GM13977 (cell line): ENCODE data around the gene LARP1B.
"Not testable (repeated sequence)": the region's sequence is repeated elsewhere in the genome, so short reads cannot be mapped to it uniquely, and the experiment has no call there.

Experiments
- DNase-seq: peaks from one replicate; pipeline ENCODE4 v3.0.0; 2012; ENCODE audit warnings: low spot score
- in situ Hi-C: fragments of 300-500 bp; cut with MboI; formaldehyde crosslinking; loops from one replicate; pipeline ENCODE4 v1.12.0; 2022; ENCODE audit warnings: low sequenced_read_pairs, low pct_unique_long_range_greater_than_20kb, mixed read lengths, inconsistent platforms; ENCODE audit not compliant: unreplicated experiment
- TF ChIP-seq, protein P1 (sequence below): IDR thresholded peaks from 2 replicates; pipeline ENCODE4 v1.5.1; 2012; ENCODE audit warnings: mild to moderate bottlenecking, control low read depth; ENCODE audit not compliant: insufficient read depth; ENCODE audit errors: extremely low read depth, missing control alignments

LARP1B gene

DNA sequence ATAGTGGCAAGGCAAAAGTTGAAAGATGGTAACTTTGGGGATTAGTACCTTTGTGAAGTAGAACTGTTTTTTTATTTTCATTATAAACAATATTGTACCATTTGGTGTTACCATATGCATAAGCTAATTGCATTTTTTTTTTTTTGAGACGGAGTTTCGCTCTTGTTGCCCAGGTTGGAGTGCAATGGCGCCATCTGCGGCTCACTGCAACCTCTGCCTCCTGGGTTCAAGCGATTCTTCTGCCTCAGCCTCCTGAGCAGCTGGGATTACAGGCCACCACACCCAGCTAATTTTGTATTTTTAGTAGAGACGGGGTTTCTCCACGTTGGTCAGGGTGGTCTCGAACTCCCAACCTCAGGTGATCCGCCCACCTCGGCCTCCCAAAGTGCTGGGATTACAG, 9.9 kb upstream of the LARP1B start:
- in situ Hi-C loops, DNase-seq: not testable (repeated sequence)

DNA sequence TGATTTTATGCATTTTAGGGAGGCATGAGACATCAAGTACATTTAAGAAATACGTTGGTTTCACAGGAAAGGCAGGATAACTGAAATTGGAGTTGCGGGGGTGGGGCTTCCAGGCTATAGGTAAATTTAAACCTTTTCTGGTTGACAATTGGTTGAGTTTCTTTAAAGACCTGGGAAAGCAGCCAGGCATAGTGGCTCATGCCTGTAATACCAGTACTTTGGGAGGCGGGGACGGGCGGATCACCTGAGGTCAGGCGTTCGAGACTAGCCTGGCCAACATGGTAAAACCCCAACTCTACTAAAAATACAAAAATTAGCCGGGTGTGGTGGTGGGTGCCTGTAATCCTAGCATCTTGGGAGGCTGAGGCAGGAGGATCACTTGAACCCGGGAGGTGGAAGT, 6.2 kb upstream of the LARP1B start:
- in situ Hi-C loops, DNase-seq: not testable (repeated sequence)

More for the DNA sequence above, 9.9 kb upstream of the LARP1B start:
- TF ChIP-seq, protein P1, sequence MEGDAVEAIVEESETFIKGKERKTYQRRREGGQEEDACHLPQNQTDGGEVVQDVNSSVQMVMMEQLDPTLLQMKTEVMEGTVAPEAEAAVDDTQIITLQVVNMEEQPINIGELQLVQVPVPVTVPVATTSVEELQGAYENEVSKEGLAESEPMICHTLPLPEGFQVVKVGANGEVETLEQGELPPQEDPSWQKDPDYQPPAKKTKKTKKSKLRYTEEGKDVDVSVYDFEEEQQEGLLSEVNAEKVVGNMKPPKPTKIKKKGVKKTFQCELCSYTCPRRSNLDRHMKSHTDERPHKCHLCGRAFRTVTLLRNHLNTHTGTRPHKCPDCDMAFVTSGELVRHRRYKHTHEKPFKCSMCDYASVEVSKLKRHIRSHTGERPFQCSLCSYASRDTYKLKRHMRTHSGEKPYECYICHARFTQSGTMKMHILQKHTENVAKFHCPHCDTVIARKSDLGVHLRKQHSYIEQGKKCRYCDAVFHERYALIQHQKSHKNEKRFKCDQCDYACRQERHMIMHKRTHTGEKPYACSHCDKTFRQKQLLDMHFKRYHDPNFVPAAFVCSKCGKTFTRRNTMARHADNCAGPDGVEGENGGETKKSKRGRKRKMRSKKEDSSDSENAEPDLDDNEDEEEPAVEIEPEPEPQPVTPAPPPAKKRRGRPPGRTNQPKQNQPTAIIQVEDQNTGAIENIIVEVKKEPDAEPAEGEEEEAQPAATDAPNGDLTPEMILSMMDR: peak; percentile 27

DNA sequence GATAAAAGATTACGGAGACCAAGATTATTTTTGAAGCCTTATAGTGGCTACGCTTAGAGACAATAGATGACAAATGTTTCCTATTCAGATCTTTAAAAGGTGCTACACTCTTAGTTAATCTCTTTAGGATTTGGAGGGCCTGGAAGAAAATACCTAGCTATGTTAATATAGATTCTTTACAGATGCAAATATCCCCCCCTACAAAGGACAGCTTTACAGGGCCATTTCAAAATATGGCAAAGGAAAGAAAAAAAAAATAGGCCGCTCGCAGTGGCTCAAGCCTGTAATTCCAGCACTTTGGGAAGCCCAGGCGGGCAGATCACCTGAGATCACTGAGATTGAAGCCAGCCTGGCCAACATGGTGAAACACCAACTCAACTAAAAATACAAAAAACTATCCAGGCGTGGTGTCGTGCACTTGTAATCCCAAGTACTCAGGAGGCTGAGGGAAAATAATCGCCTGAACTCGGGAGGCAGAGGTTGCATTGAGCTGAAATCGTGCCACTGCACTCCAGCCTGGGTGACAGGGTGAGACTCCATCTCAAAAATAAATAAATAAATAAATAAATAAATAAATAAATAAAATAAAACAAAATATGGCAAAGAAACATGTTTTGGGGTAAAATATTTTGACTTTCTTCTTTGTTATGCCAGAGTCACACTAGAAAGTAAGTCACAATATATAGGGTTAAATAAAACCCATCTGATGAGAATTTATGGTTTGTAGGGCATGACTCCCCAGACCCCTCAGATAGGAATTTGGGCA, 5.5 kb upstream of the LARP1B start:
- in situ Hi-C loops, DNase-seq: not testable (repeated sequence)

DNA sequence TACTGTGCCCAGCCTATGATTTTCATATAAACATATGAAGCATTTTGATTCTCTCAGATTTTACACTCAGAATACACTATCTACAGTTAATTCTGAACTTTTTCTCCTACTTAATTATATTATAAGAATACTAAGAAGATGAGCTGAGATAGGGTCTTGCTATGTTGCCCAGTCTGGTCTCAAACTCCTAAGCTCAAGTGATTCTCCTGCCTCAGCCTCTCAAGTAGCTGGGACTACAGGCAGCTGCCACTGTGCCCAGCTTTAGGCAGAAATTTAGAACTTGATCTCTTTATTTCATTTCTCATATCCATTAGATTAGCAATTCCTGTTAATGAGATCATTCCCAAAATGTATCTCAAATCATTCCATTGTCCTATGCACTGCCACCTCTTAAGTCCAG, 4.7 kb upstream of the LARP1B start:
- in situ Hi-C loops: no loop called here
- TF ChIP-seq, protein P1: no peak
- DNase-seq: no peak

DNA sequence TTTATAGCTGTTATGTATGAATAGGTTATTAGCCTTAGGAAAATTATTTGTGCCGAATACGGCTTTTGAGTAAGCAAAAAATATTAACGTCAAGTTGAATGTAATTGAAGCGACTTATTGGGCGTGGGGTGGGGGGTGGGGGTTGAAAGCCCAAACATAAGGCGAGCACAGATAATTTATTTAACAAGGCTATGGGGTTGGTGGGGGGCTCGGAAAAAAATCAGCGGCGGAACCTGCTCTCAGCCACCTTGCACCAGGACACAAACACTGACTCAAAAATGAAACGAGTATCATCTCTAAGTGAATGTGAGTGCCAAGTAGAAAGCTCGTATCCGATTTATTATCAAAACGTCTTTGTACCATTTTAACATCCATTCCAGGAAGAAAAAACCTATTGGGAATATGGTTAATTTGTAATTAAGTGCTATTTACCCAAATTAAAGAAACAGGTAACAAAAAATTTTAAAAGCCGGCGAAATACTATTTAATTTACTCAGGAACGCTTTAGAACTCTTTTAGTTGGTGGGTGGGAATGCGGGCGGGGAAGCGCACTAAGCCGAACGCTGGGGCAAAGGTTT, 902 bp upstream of the LARP1B start:
- in situ Hi-C loops: no loop called here
- peak; percentile 30 for DNase-seq
- TF ChIP-seq, protein P1: no peak

DNA sequence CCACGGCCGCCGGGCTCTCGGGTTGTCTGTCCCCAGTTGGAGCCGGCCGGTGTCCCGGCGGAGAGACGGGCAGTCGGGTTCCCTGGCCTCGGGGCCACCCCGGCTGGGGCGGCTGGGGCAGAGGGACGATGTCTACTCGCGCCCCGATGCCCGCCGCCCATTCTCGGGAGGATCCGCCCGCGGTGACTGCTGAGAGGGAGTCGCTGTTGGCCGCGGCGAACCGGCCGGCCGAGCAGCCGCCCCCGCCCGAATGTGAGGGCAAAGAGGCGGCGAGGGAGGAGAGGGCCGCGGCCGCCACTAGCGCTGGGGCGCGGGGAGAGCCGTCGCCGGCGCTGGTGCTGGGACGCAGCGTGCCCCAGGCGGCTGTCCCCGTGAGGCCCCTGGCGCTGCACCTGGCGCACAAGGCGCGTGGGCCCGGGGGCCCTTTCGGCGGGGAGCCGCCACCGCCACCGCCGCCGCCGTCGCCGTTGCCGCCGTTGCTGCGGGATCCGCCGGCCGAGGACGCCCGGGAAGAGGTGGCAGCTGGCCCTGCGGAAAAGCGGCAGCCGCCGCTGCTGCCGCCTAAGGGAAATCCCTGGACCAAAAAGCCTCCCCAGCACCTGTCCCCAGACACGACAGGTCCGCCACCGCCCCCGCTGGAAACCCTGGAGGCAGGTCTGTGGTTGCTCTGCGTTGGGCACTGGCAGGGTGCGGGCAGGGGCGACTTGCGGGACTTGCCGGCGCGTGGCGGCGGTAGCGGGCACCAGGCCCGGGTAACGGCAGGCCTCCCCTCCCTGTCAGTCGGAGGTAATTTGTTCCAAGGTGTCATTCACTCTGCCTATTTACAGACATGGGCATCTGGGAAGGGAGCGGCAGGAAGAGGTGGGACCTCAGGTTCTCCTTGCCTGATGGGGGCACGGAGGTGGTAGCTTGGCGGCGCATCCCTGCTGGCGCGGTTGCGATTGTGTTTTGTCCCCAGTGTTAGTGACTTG, 739 bp downstream of the LARP1B start:
- peak; percentile 80 for DNase-seq
- in situ Hi-C loops: no loop called here
- TF ChIP-seq, protein P1: peak; percentile 20

DNA sequence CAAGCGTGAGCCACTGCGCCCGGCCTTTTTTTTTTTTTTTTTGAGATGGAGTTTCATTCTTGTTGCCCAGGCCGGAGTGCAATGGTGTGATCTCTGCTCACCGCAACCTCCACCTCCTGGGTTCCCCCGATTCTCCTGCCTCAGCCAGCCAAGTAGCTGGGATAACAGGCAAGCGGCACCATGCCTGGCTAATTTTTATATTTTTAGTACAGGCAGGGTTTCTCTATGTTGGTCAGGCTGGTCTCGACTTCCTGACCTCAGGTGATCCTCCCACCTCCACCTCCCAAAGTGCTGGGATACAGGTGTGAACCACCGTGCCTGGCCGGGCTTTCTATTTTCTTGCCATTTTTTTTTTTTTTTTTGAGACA, 5.3 kb downstream of the LARP1B start:
- in situ Hi-C loops, DNase-seq: not testable (repeated sequence)

DNA sequence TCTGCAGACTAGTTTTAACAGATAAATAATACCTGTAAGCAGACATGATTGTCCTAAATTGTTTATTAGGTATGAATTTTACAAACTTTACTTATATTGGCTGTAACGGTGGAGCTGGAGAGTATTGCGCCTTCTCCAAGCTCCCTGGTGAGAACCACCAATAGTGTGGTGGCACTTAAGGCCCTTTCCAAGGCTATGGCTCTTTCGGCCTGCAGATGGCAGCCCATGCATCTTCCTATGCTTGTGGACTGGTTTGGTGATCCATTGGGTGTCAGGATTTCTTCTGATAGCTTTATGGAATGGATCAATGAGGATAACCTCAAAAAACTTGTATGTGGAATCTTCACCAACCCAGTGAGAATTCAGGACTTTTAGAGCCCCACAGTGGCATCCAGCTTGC, 7.8 kb downstream of the LARP1B start:
- TF ChIP-seq, protein P1: peak; percentile 22
- in situ Hi-C loops: no loop called here
- no peak for DNase-seq
